ENCODE measurements around the gene HMGXB3.
A peak's percentile ranks its signal among the peaks of the same experiment; 100 is the strongest.

HMGXB3 gene

DNA sequence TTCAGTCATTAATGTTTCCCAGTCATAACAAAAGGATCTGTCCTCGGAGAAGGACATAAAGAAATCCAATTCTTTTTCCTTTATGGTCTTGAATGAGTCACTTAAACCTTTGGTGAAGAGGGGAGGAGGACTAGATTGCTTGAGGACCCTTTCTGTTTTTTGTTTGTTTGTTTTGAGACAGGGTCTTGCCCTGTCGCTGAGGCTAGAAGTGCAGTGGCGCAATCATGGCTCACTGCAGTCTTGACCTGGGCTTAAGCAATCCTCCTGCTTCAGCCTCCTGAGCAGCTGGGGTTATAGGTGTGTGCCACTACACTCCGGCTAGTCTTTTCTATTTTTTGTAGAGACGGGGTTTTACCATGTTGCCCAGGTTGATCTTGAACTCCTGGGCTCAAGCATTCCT, 12.4 kb upstream of the HMGXB3 start:
- TF ChIP-seq ZNF8 (CRISPR knock-in tag; IDR thresholded peaks at IDR 0.05) (no peak), CSRNP3 (CRISPR knock-in tag; IDR thresholded peaks at IDR 0.05) (no peak), ARNTL (CRISPR knock-in tag; IDR thresholded peaks at IDR 0.05; ENCODE audit: borderline replicate concordance, low read depth) (no peak), ZFP3 (CRISPR knock-in tag; IDR thresholded peaks at IDR 0.05) (no peak), ZFP30 (CRISPR knock-in tag; IDR thresholded peaks at IDR 0.05) (no peak)
- ATAC-seq, result no peak

GRCh38 chr5:149990518-149991376, 9.8 kb upstream of the HMGXB3 start:
- ATAC-seq, result peak; percentile 96
- TF ChIP-seq, protein P1, sequence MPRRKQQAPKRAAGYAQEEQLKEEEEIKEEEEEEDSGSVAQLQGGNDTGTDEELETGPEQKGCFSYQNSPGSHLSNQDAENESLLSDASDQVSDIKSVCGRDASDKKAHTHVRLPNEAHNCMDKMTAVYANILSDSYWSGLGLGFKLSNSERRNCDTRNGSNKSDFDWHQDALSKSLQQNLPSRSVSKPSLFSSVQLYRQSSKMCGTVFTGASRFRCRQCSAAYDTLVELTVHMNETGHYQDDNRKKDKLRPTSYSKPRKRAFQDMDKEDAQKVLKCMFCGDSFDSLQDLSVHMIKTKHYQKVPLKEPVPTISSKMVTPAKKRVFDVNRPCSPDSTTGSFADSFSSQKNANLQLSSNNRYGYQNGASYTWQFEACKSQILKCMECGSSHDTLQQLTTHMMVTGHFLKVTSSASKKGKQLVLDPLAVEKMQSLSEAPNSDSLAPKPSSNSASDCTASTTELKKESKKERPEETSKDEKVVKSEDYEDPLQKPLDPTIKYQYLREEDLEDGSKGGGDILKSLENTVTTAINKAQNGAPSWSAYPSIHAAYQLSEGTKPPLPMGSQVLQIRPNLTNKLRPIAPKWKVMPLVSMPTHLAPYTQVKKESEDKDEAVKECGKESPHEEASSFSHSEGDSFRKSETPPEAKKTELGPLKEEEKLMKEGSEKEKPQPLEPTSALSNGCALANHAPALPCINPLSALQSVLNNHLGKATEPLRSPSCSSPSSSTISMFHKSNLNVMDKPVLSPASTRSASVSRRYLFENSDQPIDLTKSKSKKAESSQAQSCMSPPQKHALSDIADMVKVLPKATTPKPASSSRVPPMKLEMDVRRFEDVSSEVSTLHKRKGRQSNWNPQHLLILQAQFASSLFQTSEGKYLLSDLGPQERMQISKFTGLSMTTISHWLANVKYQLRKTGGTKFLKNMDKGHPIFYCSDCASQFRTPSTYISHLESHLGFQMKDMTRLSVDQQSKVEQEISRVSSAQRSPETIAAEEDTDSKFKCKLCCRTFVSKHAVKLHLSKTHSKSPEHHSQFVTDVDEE (CRISPR knock-in tag; IDR thresholded peaks at IDR 0.05), result no peak
- no peak for TF ChIP-seq ISL1 (CRISPR knock-in tag; IDR thresholded peaks at IDR 0.05)
- no peak for TF ChIP-seq ZC3H10 (CRISPR knock-in tag; IDR thresholded peaks at IDR 0.05)
- TF ChIP-seq, protein P2, sequence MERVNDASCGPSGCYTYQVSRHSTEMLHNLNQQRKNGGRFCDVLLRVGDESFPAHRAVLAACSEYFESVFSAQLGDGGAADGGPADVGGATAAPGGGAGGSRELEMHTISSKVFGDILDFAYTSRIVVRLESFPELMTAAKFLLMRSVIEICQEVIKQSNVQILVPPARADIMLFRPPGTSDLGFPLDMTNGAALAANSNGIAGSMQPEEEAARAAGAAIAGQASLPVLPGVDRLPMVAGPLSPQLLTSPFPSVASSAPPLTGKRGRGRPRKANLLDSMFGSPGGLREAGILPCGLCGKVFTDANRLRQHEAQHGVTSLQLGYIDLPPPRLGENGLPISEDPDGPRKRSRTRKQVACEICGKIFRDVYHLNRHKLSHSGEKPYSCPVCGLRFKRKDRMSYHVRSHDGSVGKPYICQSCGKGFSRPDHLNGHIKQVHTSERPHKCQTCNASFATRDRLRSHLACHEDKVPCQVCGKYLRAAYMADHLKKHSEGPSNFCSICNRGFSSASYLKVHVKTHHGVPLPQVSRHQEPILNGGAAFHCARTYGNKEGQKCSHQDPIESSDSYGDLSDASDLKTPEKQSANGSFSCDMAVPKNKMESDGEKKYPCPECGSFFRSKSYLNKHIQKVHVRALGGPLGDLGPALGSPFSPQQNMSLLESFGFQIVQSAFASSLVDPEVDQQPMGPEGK (CRISPR knock-in tag; IDR thresholded peaks at IDR 0.05; ENCODE audit: borderline replicate concordance), result no peak
- no peak for TF ChIP-seq ZNF70 (CRISPR knock-in tag; IDR thresholded peaks at IDR 0.05)
- TF ChIP-seq TCF4 (CRISPR knock-in tag; IDR thresholded peaks at IDR 0.05; ENCODE audit: borderline replicate concordance), result no peak
- no peak for TF ChIP-seq POU6F1 (CRISPR knock-in tag; IDR thresholded peaks at IDR 0.05; ENCODE audit: borderline replicate concordance, low read depth)
- no peak for TF ChIP-seq BACH2 (CRISPR knock-in tag; IDR thresholded peaks at IDR 0.05; ENCODE audit: borderline replicate concordance)
- no peak for TF ChIP-seq OSR1 (CRISPR knock-in tag; IDR thresholded peaks at IDR 0.05)
- no peak for TF ChIP-seq ESRRG (CRISPR knock-in tag; IDR thresholded peaks at IDR 0.05)
- TF ChIP-seq ZNF8 (CRISPR knock-in tag; IDR thresholded peaks at IDR 0.05), result no peak

GRCh38 chr5:149993471-149993870, 7.1 kb upstream of the HMGXB3 start:
- ATAC-seq, result no peak
- TF ChIP-seq CSDC2 (CRISPR knock-in tag; IDR thresholded peaks at IDR 0.05) (no peak), ZFP3 (CRISPR knock-in tag; IDR thresholded peaks at IDR 0.05) (no peak), ZNF70 (CRISPR knock-in tag; IDR thresholded peaks at IDR 0.05) (no peak), GLIS3 (CRISPR knock-in tag; IDR thresholded peaks at IDR 0.05) (no peak), TCF4 (CRISPR knock-in tag; IDR thresholded peaks at IDR 0.05; ENCODE audit: borderline replicate concordance) (no peak), SNAI2 (CRISPR knock-in tag; IDR thresholded peaks at IDR 0.05) (no peak), ZC3H10 (CRISPR knock-in tag; IDR thresholded peaks at IDR 0.05) (no peak), ARNTL (CRISPR knock-in tag; IDR thresholded peaks at IDR 0.05; ENCODE audit: borderline replicate concordance, low read depth) (no peak), OSR1 (CRISPR knock-in tag; IDR thresholded peaks at IDR 0.05) (no peak), PPARA (CRISPR knock-in tag; IDR thresholded peaks at IDR 0.05; ENCODE audit: borderline replicate concordance) (no peak), TOX (CRISPR knock-in tag; IDR thresholded peaks at IDR 0.05; ENCODE audit: borderline replicate concordance) (no peak)
- TF ChIP-seq, protein P2 (CRISPR knock-in tag; IDR thresholded peaks at IDR 0.05; ENCODE audit: borderline replicate concordance), result no peak
- TF ChIP-seq, protein P1 (CRISPR knock-in tag; IDR thresholded peaks at IDR 0.05), result no peak
